HepG2 (cell line): ENCODE data around the gene KRTAP10-5. TPM values are rescaled to one million over a fixed set of nuclear protein-coding genes. Genes with fewer than 3 reads are reported as not detected.

ENCODE experiments used
- CSRNP2 ChIP-seq: sonication (generic); formaldehyde crosslinking; conservative IDR thresholded peaks from 2 replicates; pipeline ENCODE4 v1.8.0; 2022; ENCODE audit warnings: low read depth, missing genetic modification reagents
- CTCF ChIP-seq: sonication (generic); formaldehyde crosslinking; IDR thresholded peaks from 2 replicates; pipeline ENCODE4 v1.5.0; 2020; ENCODE audit warnings: mild to moderate bottlenecking, missing genetic modification reagents, moderate library complexity
- HDAC2 ChIP-seq: sonication (generic); formaldehyde crosslinking; IDR thresholded peaks from 2 replicates; pipeline ENCODE4 v1.4.0; 2020; ENCODE audit warnings: missing genetic modification reagents
- KMT2A ChIP-seq: sonication (generic); formaldehyde crosslinking; IDR thresholded peaks from 2 replicates; pipeline ENCODE4 v1.4.0; 2020; ENCODE audit warnings: missing genetic modification reagents
- LCORL ChIP-seq, 2 experiments: fragments of 450-650 bp in 1 of 2; sonication (generic) in 1 of 2; formaldehyde crosslinking in 1 of 2; IDR thresholded peaks; 2 replicates each; pipeline versions ENCODE4 v1.5.0 to v1.6.1; 2017 to 2020; ENCODE audit warnings: antibody characterized with exemption in 1 of 2, missing genetic modification reagents in 1 of 2
- MAX ChIP-seq: IDR thresholded peaks from 2 replicates; pipeline ENCODE4 v1.6.1; 2012; ENCODE audit warnings: inconsistent platforms
- MTF2 ChIP-seq: sonication (generic); formaldehyde crosslinking; IDR thresholded peaks from 2 replicates; pipeline ENCODE4 v1.5.0; 2020; ENCODE audit warnings: missing genetic modification reagents, borderline replicate concordance
- NAIF1 ChIP-seq: sonication (generic); formaldehyde crosslinking; IDR thresholded peaks from 2 replicates; pipeline ENCODE4 v1.5.0; 2020; ENCODE audit warnings: mild to moderate bottlenecking, missing genetic modification reagents, borderline replicate concordance
- SNAPC4 ChIP-seq: sonication (generic); formaldehyde crosslinking; IDR thresholded peaks from 2 replicates; pipeline ENCODE4 v1.4.0; 2020; ENCODE audit warnings: mild to moderate bottlenecking, missing genetic modification reagents
- SOX6 ChIP-seq, 2 experiments: fragments of 450-650 bp in 1 of 2; sonication (generic) in 1 of 2; formaldehyde crosslinking in 1 of 2; IDR thresholded peaks; 2 replicates each; pipeline versions ENCODE4 v1.4.0 to v1.6.1; 2017 to 2020; ENCODE audit warnings: antibody characterized with exemption in 1 of 2, mild to moderate bottlenecking in 1 of 2, missing genetic modification reagents in 1 of 2
- ZNF367 ChIP-seq: sonication (generic); formaldehyde crosslinking; IDR thresholded peaks from 2 replicates; pipeline ENCODE4 v1.4.0; 2020; ENCODE audit warnings: missing genetic modification reagents, borderline replicate concordance
- ZNF616 ChIP-seq: sonication (generic); formaldehyde crosslinking; IDR thresholded peaks from 2 replicates; pipeline ENCODE4 v1.5.0; 2020; ENCODE audit warnings: low read depth, mild to moderate bottlenecking, missing genetic modification reagents
- ZNF766 ChIP-seq: sonication (generic); formaldehyde crosslinking; IDR thresholded peaks from 2 replicates; pipeline ENCODE4 v1.5.0; 2020; ENCODE audit warnings: missing genetic modification reagents, borderline replicate concordance
- ZNF879 ChIP-seq: sonication (generic); formaldehyde crosslinking; IDR thresholded peaks from 2 replicates; pipeline ENCODE4 v1.8.1; 2023; ENCODE audit warnings: missing genetic modification reagents
- polyA plus RNA-seq, 8 experiments: library from polyadenylated mRNA; depleted of rRNA in 3 of 8; stranded (reverse) in 7 of 8; unstranded in 1 of 8; fragments of >200 nt; fragmentation: Illumina TruSeq in 4 of 8; extraction: Trizol in 4 of 8; gene quantifications; 2 replicates each; pipeline versions ENCODE4 v1.2.1 to v1.2.3, GENCODE V29; 2011 to 2016; ENCODE audit warnings: low read depth in 4 of 8, missing spikeins in 1 of 8, mixed read lengths in 1 of 8; ENCODE audit not compliant: insufficient read depth in 1 of 8
- total RNA-seq, 5 experiments: library from RNA; depleted of rRNA; stranded (reverse); fragments of >200 nt; fragmentation: Illumina TruSeq; extraction: Trizol; gene quantifications; 2 replicates each; pipeline ENCODE4 v1.2.3, GENCODE V29; 2016; ENCODE audit warnings: low read depth in 1 of 5
- TF ChIP-seq, protein P1 (sequence below): sonication (generic); formaldehyde crosslinking; IDR thresholded peaks from 2 replicates; pipeline ENCODE4 v1.4.0; 2020; ENCODE audit warnings: missing genetic modification reagents, low read depth, mild to moderate bottlenecking, borderline replicate concordance
- TF ChIP-seq, protein P2 (sequence below): IDR thresholded peaks from 2 replicates; pipeline ENCODE4 v1.6.1; 2018; ENCODE audit warnings: missing genetic modification reagents, mild to moderate bottlenecking, missing compliant biosample characterization

Gene KRTAP10-5
- total and polyA plus RNA-seq, 2 of the 13 experiments (the other 11 are each of a cell fraction or from before 2014, with no cell fraction given) = not detected

DNA sequence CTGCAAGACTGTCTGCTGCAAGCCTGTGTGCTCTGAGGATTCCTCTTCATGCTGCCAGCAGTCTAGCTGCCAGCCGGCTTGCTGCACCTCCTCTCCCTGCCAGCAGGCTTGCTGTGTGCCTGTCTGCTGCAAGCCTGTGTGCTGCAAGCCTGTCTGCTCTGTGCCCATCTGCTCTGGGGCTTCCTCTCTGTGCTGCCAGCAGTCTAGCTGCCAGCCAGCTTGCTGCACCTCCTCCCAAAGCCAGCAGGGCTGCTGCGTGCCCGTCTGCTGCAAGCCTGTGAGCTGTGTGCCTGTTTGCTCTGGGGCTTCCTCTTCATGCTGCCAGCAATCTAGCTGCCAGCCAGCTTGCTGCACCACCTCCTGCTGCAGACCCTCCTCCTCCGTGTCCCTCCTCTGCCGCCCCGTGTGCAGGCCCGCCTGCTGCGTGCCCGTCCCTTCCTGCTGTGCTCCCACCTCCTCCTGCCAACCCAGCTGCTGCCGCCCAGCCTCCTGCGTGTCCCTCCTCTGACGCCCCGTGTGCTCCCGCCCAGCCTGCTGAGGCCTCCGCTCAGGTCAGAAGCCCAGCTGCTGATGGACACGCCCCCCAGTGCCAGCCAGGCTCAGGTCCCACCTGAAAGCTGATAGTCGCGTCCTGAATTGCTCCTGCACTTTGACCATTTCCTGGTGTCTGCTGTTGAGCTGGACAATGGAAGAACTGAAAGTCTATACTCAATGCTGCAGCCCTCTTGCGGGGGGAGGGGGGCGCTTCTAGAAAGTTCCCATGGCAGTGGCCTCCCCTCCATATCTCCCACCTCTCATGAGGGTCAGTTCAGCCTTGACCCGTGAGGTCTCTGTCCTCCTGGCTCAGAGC is 5.7 kb downstream of the KRTAP10-5 start (continued):
- TF ChIP-seq MAX (peak; percentile 58), SNAPC4 (CRISPR knock-in tag) (no peak), CSRNP2 (no peak), LCORL (IDR thresholded peaks at IDR 0.05) (no peak), LCORL (CRISPR knock-in tag; IDR thresholded peaks at IDR 0.05) (peak; percentile 77), ZNF367 (no peak), ZNF766 (CRISPR knock-in tag) (no peak), CTCF (CRISPR knock-in tag) (peak; percentile 46; the same call in 1 of the 2 replicates), NAIF1 (CRISPR knock-in tag) (no peak), ZNF616 (CRISPR knock-in tag) (no peak), KMT2A (no peak), ZNF879 (CRISPR knock-in tag) (no peak), SOX6 (IDR thresholded peaks at IDR 0.05) (no peak), SOX6 (CRISPR knock-in tag; IDR thresholded peaks at IDR 0.05) (peak; percentile 84), MTF2 (CRISPR knock-in tag) (0 out of 2 replicates have a peak, but pooled peaks have one; percentile 46), HDAC2 (CRISPR knock-in tag) (peak; percentile 2; the same call in 1 of the 2 replicates)
- TF ChIP-seq, protein P1, sequence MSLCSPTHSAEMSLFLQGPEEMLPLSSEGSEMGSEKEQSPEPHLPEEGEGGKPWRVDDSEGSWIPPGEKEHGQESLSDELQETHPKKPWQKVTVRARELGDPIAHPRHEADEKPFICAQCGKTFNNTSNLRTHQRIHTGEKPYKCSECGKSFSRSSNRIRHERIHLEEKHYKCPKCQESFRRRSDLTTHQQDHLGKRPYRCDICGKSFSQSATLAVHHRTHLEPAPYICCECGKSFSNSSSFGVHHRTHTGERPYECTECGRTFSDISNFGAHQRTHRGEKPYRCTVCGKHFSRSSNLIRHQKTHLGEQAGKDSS (CRISPR knock-in tag) = no peak
- TF ChIP-seq, protein P2, sequence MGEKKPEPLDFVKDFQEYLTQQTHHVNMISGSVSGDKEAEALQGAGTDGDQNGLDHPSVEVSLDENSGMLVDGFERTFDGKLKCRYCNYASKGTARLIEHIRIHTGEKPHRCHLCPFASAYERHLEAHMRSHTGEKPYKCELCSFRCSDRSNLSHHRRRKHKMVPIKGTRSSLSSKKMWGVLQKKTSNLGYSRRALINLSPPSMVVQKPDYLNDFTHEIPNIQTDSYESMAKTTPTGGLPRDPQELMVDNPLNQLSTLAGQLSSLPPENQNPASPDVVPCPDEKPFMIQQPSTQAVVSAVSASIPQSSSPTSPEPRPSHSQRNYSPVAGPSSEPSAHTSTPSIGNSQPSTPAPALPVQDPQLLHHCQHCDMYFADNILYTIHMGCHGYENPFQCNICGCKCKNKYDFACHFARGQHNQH (CRISPR knock-in tag) = no peak
